ENCODE results near the gene MAN1A1. TPM values are rescaled to one million over a fixed set of nuclear protein-coding genes. Genes with fewer than 3 reads are reported as not detected.
"Not testable (repeated sequence)": the region's sequence is repeated elsewhere in the genome, so short reads cannot be mapped to it uniquely, and the experiment has no call there.

MAN1A1 gene
- total RNA-seq, 1 donor = 175 TPM

DNA sequence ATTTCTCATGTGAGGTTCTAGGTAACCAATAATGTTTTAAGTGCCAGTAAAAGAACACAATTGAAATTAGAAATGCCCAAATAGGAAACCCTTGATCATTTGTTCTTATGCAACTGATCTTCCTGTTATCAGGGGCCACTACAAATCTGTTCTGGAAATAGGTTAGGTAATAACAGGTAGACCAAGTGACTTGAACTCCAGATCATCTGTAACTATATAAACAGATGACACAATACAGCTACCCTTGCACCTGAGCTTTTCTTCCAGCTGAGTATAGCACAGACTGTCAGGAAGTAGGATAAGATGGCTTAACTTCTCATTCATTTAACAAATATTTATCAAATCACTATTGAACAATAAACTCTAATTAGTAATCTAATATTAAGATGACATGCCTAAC lies 52.5 kb downstream of the MAN1A1 start:
- no peak overlapping the region for H3K4me3 ChIP-seq (ENCODE audit: low read depth, low read length)
- DNase-seq (ENCODE audit: low read depth) = no peak
- TF ChIP-seq, protein P1, sequence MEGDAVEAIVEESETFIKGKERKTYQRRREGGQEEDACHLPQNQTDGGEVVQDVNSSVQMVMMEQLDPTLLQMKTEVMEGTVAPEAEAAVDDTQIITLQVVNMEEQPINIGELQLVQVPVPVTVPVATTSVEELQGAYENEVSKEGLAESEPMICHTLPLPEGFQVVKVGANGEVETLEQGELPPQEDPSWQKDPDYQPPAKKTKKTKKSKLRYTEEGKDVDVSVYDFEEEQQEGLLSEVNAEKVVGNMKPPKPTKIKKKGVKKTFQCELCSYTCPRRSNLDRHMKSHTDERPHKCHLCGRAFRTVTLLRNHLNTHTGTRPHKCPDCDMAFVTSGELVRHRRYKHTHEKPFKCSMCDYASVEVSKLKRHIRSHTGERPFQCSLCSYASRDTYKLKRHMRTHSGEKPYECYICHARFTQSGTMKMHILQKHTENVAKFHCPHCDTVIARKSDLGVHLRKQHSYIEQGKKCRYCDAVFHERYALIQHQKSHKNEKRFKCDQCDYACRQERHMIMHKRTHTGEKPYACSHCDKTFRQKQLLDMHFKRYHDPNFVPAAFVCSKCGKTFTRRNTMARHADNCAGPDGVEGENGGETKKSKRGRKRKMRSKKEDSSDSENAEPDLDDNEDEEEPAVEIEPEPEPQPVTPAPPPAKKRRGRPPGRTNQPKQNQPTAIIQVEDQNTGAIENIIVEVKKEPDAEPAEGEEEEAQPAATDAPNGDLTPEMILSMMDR (IDR thresholded peaks at IDR 0.05; ENCODE audit: insufficient read depth, low read length) = no peak

DNA sequence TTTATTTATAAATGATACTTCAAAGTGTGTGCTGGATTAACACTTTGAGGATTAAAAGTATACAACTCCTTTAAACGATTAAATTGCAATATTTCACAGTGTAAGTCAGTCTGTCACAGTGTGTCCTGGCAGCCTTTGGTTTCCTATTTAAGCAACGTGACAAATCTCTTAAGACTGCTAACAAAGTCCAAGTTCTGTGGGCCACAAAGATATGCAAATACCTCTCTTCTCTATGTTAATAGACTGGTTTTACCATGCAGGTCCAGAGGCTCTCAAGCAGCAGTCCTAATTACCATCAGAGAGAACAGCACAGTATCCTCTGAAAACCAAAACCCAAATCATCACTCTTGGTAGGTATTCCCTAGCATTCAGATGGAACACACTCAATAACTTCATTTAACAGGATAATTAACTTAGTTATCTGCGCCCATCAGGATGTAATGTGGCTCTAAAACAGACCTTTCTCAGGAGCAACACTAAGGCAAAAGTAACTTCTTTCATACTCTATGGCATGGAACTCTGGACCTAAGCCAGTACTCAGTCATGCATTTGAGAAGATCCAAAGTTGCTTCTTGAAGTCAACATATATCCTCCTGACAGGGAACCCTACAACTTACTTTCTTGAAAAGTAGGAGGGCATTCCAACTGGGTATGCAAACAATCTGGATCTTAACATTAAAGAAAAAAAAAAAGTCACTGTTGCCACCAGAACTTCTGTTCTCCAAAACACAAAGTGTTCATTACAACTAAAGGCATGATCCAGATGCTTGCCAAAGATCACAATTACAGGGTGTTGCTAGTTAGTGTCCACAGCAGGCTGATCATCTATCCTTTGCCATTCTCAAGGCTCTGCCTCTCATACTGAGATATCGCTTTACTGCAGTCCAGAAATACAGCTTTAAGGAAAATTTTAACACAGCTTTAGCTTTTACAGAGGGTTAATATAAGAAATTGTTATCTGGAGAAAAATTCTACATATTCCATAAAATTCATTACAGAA lies 53.2 kb downstream of the MAN1A1 start:
- peak; percentile 12 for DNase-seq (ENCODE audit: low read depth)
- TF ChIP-seq, protein P1 (IDR thresholded peaks at IDR 0.05; ENCODE audit: insufficient read depth, low read length) = no peak
- H3K4me3 ChIP-seq (ENCODE audit: low read depth, low read length) = no peak overlapping the region

DNA sequence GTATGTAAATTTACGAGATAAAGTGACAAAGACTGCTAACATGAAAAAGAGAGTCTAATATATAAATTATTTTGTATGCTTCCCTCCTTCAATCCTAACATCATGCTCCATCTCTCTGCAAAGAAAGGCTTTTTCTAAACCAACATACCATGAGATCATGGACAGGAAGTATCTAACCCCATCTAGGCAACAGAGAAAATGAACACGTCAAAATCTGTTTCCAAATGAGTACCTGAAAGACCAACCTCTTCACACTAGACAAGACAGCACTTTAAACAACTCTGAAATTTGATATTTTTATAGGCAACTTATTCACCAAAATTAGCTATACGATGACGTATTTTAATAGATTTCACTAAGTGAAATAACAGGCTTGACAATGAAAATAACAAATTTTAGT lies 54.6 kb downstream of the MAN1A1 start:
- TF ChIP-seq, protein P1 (IDR thresholded peaks at IDR 0.05; ENCODE audit: insufficient read depth, low read length) = no peak
- no peak overlapping the region for H3K4me3 ChIP-seq (ENCODE audit: low read depth, low read length)
- DNase-seq (ENCODE audit: low read depth) = no peak

DNA sequence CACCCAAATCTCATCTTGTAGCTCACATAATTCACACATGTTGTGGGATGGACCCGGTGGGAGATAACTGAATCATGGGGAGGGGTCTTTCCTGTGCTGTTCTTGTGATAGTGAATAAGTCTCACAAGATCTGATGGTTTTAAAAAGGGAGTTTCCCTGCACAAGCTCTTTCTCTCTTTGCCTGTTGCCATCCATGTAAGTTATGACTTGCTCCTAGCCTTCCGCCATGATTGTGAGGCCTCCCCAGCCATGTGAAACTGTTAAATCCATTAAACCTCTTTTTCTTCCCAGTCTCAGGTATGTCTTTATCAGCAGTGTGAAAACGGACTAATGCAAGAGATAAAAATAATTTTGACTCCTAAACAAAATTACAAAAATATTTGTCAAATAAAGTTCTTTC lies 58.5 kb downstream of the MAN1A1 start:
- DNase-seq (ENCODE audit: low read depth) = not testable (repeated sequence)

DNA sequence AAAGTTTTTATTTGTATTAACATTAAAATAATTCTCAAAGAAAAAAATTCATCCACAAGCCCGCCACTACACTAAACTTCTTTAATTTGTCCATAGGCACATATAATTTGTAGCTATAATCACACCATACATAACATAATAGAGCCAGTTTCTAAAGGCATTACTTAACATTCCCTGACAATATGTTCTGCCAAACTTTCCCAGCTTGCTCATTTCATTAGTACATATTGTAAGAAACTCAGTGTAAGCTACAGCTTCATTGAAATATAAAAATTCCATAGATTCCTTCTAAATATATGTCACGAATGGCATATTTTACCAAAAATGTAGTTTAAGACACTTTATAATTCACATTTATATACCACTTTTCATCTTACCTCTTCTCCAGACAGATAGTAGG lies 59.3 kb downstream of the MAN1A1 start:
- no peak for DNase-seq (ENCODE audit: low read depth)
- TF ChIP-seq, protein P1 (IDR thresholded peaks at IDR 0.05; ENCODE audit: insufficient read depth, low read length) = no peak
- H3K4me3 ChIP-seq (ENCODE audit: low read depth, low read length) = no peak overlapping the region

More for the DNA sequence above, 58.5 kb downstream of the MAN1A1 start:
- H3K4me3 ChIP-seq (ENCODE audit: low read depth, low read length) = not testable (repeated sequence)

DNA sequence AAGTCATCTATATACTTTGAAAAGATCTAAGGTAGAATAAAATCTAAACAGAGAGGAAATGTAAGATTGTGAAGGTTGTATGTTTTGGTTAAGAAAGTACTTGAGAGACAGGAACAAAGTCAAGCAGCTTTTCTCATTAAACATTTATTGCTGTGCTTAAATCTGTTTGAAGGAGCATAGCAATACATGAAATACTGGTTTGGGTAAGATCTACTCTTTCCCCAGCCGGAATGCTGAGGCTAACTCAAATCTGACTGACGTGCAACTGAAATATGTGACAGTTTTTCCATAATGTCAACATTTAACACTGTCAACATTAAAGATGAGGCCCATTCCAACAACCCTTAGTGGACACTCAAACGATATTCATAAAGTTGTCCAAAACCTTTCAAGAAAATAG lies 59.9 kb downstream of the MAN1A1 start:
- H3K4me3 ChIP-seq (ENCODE audit: low read depth, low read length) = no peak overlapping the region
- TF ChIP-seq, protein P1 (IDR thresholded peaks at IDR 0.05; ENCODE audit: insufficient read depth, low read length) = no peak
- no peak for DNase-seq (ENCODE audit: low read depth)

DNA sequence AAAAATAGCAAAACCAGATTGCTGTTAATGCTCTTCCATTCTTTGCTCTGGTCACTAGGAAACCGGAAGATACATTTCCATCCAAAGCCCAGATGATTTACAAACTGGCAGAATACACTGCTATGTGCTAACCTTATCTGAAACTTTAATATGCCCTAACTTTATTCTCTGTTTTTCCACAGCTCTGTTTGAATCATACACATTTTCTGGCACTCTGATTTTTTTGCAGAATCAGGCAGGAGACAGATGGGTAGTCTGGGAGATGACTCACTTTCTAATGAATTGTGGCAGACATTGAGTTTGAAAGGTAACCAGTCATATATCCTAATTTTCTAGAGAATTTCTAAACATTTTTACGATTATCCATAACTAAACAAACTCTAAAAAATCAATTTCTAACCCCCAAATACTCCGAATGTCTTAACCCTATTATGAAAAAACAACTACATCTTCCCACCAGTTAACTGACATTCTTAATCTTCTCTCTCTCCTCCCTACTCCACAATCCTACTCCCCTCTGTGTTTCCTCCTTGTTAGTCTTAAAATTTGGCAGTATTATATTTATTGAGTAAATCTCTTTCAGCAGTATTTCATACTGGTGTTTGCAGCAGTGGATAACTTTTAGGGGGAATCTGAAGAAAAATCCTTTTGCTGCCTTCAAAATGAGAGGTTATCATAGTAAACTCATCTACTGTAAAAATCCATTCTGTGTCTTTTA lies 63.5 kb downstream of the MAN1A1 start:
- peak; percentile 66 for DNase-seq (ENCODE audit: low read depth)
- TF ChIP-seq, protein P1 (IDR thresholded peaks at IDR 0.05; ENCODE audit: insufficient read depth, low read length) = no peak
- no peak overlapping the region for H3K4me3 ChIP-seq (ENCODE audit: low read depth, low read length)

Data from fibroblast of the aortic adventitia (primary cell).